Measurements from ENCODE around the gene PAPOLG.
"Not testable (repeated sequence)": the region's sequence is repeated elsewhere in the genome, so short reads cannot be mapped to it uniquely, and the experiment has no call there.

The PAPOLG gene

DNA sequence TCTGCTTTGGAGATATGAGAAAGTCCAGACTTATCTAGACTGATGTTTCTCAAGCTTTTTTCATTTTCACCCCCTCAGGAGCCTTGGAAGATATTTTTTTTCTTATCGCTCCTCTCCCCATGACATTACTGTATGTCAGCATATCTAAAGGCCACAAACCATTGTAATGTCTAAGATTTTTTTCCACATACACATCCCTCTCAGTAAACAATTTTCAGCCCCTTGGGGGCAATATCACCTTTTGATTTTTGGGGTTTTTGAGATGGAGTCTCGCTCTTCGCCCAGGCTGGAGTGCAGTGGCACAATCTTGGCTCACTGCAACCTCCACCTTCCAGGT lies 65.0 kb downstream of the PAPOLG start:
- H3K27ac ChIP-seq, result no peak overlapping the region
- H3K36me3 ChIP-seq, result no peaks in the 10 kb centered on the region
- TF ChIP-seq, protein P1, sequence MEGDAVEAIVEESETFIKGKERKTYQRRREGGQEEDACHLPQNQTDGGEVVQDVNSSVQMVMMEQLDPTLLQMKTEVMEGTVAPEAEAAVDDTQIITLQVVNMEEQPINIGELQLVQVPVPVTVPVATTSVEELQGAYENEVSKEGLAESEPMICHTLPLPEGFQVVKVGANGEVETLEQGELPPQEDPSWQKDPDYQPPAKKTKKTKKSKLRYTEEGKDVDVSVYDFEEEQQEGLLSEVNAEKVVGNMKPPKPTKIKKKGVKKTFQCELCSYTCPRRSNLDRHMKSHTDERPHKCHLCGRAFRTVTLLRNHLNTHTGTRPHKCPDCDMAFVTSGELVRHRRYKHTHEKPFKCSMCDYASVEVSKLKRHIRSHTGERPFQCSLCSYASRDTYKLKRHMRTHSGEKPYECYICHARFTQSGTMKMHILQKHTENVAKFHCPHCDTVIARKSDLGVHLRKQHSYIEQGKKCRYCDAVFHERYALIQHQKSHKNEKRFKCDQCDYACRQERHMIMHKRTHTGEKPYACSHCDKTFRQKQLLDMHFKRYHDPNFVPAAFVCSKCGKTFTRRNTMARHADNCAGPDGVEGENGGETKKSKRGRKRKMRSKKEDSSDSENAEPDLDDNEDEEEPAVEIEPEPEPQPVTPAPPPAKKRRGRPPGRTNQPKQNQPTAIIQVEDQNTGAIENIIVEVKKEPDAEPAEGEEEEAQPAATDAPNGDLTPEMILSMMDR (IDR thresholded peaks at IDR 0.05; ENCODE audit: low read depth, low read length), result no peak
- H3K4me3 ChIP-seq (ENCODE audit: low read depth, low read length), result no peak overlapping the region
- H3K27me3 ChIP-seq (ENCODE audit: insufficient read depth, low read depth, severe bottlenecking), result no peaks in the 10 kb centered on the region
- no peak for DNase-seq
- H3K9me3 ChIP-seq (ENCODE audit: severe bottlenecking), result no peaks in the 10 kb centered on the region

DNA sequence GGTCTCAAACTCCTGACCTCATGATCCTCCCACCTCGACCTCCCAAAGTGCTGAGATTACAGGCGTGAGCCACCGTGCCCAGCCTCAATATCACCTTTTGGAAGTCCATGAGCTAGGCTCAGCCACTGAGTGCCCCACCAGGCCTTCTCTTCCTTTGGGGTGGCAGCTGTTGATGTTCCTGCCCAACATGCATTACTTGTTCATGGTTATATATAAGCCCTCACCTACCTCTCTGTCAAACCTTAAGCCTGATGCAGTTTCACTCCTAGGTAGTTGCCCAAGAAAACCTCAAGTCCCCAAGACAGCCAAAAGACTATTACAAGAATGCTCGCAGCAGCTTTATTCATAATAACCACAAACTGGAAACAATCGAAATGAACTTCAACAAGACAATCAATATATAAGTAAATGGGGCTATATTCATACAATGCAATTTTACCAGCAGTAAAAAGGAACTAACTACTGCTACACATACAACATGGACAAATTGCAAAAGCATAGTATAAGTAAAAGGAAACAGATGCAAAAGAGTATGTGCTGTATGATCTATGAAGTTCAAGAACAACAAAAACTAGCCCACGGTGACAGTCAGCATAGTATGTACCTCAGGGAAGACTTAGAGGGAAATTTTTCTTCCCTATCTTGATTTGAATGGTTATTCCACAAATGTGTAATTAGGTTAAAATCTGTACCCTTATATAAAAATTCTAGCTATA lies 65.7 kb downstream of the PAPOLG start:
- TF ChIP-seq, protein P1 (IDR thresholded peaks at IDR 0.05; ENCODE audit: low read depth, low read length), result no peak
- Histone ChIP-seq H3K27me3 (ENCODE audit: insufficient read depth, low read depth, severe bottlenecking) (no peaks in the 10 kb centered on the region), H3K4me3 (ENCODE audit: low read depth, low read length) (no peak overlapping the region), H3K36me3 (no peaks in the 10 kb centered on the region), H3K9me3 (ENCODE audit: severe bottlenecking) (no peaks in the 10 kb centered on the region), H3K27ac (no peak overlapping the region)
- DNase-seq, result no peak

DNA sequence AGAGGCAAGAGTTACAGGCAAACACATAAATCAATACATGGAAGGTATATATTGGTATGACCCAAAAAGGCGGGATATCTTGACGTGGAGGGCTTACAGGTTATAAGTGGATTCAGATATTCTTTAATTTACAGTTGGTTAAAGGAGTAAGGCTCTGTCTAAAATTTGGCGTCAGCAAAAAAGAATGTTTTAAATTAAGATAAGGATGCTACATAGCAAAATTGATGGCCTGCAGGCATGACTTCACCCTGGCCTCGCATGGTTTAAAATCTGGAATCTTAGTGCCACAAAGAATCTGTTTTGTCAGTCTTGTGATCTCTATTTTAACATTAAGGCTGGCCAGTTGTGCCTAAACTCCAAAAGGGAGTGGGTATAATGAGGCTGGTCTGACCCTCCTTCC lies 66.9 kb downstream of the PAPOLG start:
- Histone ChIP-seq H3K27me3 (ENCODE audit: insufficient read depth, low read depth, severe bottlenecking) (no peaks in the 10 kb centered on the region), H3K27ac (no peak overlapping the region), H3K4me3 (ENCODE audit: low read depth, low read length) (no peak overlapping the region), H3K36me3 (no peaks in the 10 kb centered on the region), H3K9me3 (ENCODE audit: severe bottlenecking) (no peaks in the 10 kb centered on the region)
- no peak for DNase-seq
- TF ChIP-seq, protein P1 (IDR thresholded peaks at IDR 0.05; ENCODE audit: low read depth, low read length), result no peak

DNA sequence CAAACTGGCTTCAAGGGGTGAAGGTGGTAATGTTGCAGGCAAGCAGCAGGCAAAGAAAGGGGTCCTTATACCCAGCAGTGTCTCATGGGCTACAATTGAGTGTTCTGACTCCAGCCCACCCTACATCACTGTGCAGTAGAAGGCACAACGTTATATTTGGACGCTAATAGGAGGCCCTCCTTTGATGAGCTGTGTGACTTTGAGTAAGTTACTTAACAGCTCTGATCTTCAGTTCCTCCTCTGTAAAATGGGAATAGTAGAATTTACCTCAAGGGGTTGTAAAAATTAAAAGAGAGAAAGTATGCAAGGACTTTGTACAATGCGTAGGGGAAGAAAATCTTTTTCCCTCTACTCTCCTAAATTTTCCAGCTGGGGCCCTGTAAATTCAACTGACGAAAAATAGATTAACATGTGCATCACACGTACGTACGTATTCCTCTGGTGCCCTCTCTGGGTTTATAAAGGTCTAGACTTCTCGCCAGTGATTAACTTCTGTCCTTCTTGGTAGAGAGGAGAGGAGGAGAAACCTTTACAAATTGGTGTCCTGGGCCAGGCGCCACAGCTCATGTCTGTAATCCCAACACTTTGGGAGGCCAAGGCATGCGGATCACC lies 67.7 kb downstream of the PAPOLG start:
- Histone ChIP-seq H3K36me3 (no peaks in the 10 kb centered on the region), H3K9me3 (ENCODE audit: severe bottlenecking) (no peaks in the 10 kb centered on the region), H3K27ac (no peak overlapping the region), H3K4me3 (ENCODE audit: low read depth, low read length) (no peak overlapping the region), H3K27me3 (ENCODE audit: insufficient read depth, low read depth, severe bottlenecking) (no peaks in the 10 kb centered on the region)
- DNase-seq, result no peak
- TF ChIP-seq, protein P1 (IDR thresholded peaks at IDR 0.05; ENCODE audit: low read depth, low read length), result no peak

DNA sequence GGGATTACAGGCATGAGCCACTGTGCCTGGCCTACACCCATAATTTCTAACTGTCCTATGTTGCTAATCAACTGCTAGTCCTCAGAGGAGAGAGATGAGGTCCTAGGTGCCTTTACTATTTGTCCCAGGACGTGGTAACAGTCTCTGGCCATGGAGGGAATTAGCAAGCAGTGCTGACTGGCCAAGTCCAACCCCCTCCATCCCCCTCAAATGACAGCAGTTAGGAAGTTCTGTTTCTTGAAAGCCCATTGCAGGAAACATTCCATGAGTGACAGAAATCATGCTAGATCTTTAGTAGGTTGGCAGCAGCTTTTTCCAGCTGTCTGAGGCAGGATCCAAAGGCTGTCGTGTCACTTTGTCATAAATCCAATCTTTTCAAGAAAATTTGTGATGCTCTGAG lies 69.6 kb downstream of the PAPOLG start:
- H3K36me3 ChIP-seq, result no peaks in the 10 kb centered on the region
- no peak overlapping the region for H3K27ac ChIP-seq
- no peak for DNase-seq
- H3K27me3 ChIP-seq (ENCODE audit: insufficient read depth, low read depth, severe bottlenecking), result no peaks in the 10 kb centered on the region
- H3K9me3 ChIP-seq (ENCODE audit: severe bottlenecking), result no peaks in the 10 kb centered on the region
- H3K4me3 ChIP-seq (ENCODE audit: low read depth, low read length), result no peak overlapping the region
- TF ChIP-seq, protein P1 (IDR thresholded peaks at IDR 0.05; ENCODE audit: low read depth, low read length), result no peak

DNA sequence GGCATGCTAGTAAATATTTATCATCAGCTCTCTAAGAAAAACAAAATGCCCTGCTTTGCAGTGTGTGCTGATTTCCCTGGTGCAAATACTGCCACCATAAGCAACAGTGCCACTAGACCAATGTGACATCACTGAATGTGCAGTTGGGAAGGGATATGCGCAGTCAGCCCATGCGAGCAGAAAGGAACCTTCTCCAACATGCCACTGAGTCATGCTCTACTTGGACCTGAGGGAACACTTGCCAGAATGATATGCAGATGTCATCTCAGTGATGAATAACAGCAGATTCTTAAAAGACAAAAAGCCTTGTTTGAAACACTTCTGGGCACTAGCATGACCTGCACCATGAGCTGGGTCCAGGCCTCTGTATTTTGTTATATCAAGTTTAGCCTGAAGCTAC lies 70.0 kb downstream of the PAPOLG start:
- no peaks in the 10 kb centered on the region for H3K27me3 ChIP-seq (ENCODE audit: insufficient read depth, low read depth, severe bottlenecking)
- no peak overlapping the region for H3K4me3 ChIP-seq (ENCODE audit: low read depth, low read length)
- no peaks in the 10 kb centered on the region for H3K9me3 ChIP-seq (ENCODE audit: severe bottlenecking)
- no peak for DNase-seq
- H3K36me3 ChIP-seq, result no peaks in the 10 kb centered on the region
- H3K27ac ChIP-seq, result no peak overlapping the region
- TF ChIP-seq, protein P1 (IDR thresholded peaks at IDR 0.05; ENCODE audit: low read depth, low read length), result no peak

DNA sequence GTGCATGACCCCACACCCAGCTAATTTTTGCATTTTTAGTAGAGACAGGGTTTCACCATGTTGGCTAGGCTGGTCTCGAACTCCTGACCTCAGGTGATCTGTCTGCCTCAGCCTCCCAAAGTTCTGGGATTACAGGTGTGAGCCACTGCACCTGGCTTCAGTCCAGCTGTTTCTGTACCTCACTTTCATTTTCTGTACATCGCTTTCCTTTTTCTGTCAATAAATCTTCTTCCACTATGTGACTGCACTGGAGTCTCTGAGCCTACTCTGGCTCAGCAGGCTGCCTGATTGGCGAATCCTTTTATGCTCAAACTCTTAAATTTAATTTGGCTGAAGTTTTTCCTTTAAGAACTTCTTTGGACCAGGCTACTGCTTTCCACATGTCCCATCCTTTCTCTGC lies 70.8 kb downstream of the PAPOLG start:
- not testable (repeated sequence) for DNase-seq; H3K27ac ChIP-seq; H3K9me3 ChIP-seq (ENCODE audit: severe bottlenecking); H3K27me3 ChIP-seq (ENCODE audit: insufficient read depth, low read depth, severe bottlenecking); H3K36me3 ChIP-seq; H3K4me3 ChIP-seq (ENCODE audit: low read depth, low read length)
